Measurements from ENCODE around the gene AP2A2.

The AP2A2 gene

DNA sequence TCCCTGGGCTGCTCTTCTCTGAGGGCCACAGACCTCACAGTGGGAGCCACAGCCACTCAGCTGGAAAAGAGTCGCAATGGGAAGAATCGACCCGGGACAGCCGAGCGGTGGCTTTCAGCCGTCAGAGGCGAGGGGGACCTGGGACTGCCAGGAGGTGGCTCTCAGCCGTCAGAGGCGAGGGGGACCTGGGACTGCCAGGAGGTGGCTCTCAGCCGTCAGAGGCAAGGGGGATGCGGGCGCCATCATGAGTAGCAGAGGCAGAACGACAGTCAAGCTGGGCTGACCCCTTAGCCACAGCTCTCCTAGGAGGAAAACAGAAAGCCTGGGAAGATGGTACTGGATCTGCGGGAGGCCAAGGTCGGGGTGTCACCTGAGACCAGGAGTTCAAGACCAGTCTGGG is 134.1 kb downstream of the AP2A2 start:
- DNase-seq (ENCODE audit: low read depth) = no peak

DNA sequence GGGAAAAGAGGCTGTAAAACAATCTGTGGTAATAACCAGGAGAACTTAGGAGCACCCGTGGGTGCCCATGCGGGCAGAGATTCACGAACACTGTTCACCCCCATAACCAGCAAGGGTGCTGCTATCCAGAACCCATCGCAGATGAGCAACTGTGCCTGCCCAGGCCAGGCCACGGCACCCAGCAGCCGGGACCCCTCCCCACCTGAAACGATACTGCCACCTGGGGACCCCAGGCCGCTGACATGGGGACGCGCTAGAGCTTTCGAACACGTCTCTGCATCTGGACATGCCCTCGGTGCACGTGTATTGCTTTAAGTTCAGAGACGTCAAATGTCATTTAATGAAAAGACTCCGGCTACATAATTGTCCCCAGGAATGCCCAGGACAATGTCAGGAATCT is 134.7 kb downstream of the AP2A2 start:
- DNase-seq (ENCODE audit: low read depth) = no peak

DNA sequence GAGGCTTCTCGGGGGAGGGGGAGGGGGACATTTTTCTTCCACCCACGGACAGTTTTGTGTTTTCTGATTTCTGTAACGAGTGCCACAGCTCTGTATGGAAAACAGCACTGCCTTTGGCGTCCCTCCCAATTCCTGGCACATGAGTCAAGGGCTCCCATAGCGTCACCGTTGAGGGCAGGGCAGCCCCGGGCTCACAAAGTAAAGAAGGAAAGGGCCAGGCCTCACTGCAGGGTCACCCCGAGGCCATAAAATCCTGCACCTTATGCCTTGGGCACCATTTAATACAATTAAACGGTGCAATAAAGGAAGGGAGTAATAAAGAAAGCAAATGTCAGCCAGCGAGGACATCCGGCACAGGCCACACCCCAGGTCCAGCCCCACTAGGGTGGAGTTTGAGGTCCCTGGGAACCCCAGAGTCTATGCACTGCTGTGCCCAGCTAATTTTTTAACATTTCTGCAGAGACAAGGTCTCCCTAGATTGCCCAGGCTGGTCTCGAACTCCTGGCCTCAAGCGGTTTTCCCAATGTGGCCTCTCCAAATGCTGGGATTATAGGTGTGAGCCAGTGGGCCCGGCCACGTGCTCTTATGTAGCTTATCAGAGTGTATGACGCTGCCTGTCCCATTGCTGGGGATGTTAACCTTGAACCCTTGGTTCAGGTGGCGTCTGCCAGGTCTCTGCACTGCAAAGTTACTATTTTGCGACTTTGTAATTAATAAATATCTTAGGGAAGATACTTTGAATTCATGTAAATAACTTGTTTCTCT is 135.4 kb downstream of the AP2A2 start:
- no peak for DNase-seq (ENCODE audit: low read depth)

All from stimulated activated CD4-positive, alpha-beta T cell treated with anti-CD3 and anti-CD28 coated beads, Interleukin-2, amount 100 ng/mL, for 4 hours (primary cell).